Activated CD4-positive, alpha-beta T cell treated with anti-CD3 and anti-CD28 coated beads, Interleukin-2, amount 50 U/mL, for 16 hours (primary cell): ENCODE data around the gene AFP.
"Not testable (repeated sequence)": the region's sequence is repeated elsewhere in the genome, so short reads cannot be mapped to it uniquely, and the experiment has no call there.

Experiments
- DNase-seq: peaks from one replicate; pipeline ENCODE4 v3.0.0-alpha.2; 2020

Gene AFP

DNA sequence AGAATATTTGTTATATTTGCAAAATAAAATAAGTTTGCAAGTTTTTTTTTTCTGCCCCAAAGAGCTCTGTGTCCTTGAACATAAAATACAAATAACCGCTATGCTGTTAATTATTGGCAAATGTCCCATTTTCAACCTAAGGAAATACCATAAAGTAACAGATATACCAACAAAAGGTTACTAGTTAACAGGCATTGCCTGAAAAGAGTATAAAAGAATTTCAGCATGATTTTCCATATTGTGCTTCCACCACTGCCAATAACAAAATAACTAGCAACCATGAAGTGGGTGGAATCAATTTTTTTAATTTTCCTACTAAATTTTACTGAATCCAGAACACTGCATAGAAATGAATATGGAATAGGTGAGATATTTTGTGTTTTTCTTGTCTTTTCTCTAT, at the start of gene AFP:
AFP (plus strand) TSS at position 238 of the 400 bp plus-strand sequence; CDS start at position 280, 42 bp downstream.
- DNase-seq: no peak

DNA sequence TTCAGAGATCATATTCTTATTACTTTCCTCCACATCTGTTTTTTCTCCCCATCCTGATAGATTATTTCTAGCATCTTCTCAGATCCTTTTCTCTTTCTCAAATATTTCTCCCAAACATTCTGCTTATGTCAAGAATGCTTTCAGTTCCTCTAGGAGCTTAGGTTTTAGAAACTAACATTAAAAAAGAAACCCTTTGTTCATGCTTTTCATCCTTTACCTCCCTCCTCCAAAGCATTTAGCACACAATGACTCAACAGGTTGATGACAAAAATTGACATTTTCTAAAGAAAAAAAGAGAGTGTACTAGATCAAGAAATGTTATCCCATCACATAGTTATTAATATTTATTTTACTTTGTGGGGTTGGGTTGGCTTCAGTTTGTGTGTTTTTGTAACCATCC, 48.5 kb upstream of the AFP start:
- no peak for DNase-seq

DNA sequence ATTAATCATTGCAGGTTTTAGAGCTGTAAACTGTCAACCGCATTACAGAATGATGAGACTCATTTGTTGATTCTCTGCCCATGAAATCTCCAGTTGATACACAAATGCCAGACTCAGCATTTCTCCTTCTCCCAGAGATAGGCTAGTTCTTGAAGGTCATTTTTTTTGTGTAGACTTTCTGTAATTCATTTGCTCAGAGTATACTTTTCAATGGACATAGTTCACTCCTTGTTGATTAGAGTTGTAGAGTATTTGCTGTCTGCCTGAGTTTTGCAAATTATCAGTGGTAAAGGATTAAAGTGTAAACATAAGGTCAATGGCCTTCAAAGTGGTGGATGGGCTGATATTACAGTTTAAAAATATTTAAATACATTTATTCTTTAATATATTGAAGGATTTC, 47.1 kb upstream of the AFP start:
- DNase-seq: no peak

DNA sequence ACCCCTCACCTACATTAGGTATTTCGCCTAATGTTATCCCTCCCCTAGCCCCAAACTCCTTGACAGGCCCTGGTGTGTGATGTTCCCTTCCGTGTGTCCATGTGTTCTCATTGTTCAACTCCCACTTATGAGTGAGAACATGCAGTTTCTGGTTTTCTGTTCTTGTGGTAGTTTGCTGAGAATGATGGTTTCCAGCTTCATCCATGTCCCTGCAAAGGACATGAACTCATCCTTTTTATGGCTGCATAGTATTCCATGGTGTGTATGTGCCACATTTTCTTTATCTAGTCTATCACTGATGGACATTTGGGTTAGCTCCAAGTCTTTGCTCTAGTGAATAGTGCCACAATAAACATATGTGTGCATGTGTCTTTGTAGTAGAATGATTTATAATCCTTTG, 46.4 kb upstream of the AFP start:
- not testable (repeated sequence) for DNase-seq

DNA sequence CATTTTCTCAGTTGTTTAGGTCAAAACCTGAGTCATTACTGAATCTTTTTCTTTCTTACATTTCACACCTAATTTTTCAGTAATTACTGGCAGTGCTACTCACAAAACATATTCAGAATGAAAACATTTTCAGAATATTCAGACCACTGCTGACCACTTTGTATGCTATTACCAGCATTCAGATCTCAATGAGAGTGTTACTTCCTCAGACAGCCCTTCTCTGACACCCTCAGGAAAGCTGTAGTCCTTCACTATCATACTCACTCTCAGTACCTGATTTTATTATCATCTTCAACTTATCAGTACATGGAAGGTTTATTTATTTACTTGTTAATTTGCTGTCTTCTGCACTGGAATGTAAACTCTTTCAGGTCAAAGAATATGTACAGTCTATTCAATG, 44.2 kb upstream of the AFP start:
- no peak for DNase-seq

DNA sequence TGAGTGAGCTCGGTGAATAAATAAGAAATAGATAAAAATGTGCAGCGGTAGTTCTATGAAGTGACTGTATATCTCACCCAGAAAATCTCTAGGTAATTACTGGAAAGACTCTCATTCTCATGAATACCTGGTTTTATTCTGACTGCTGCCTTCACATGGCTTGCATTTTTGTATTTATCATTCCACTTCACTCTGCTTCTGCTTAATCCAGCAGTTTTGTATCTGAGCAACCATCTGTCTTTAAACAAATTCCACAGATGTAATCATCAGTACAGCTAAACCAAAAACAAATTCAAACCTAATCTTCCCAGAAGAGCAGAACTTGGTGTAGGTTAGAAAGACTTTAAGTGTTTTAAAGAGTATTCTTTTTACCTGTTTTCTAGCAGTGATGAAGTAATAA, 43.1 kb upstream of the AFP start:
- no peak for DNase-seq

DNA sequence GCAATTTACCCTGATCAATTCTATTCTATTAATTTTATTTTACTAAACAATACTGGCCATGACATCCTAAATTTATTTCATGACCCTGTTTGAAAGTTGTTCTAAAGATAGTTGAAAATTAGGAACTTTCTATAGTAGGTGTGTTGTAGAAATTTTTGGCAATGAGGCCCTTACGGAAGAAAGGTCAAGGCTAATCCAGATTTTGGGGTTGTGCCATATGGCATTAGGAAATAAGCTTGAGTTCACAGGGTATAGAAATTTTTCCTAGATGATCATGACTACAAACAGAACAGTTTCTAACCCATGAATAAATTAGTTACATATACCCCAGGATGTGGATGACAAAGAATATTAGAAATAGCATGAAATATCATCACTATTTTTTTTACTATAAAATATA, 39.7 kb upstream of the AFP start:
- DNase-seq: no peak

DNA sequence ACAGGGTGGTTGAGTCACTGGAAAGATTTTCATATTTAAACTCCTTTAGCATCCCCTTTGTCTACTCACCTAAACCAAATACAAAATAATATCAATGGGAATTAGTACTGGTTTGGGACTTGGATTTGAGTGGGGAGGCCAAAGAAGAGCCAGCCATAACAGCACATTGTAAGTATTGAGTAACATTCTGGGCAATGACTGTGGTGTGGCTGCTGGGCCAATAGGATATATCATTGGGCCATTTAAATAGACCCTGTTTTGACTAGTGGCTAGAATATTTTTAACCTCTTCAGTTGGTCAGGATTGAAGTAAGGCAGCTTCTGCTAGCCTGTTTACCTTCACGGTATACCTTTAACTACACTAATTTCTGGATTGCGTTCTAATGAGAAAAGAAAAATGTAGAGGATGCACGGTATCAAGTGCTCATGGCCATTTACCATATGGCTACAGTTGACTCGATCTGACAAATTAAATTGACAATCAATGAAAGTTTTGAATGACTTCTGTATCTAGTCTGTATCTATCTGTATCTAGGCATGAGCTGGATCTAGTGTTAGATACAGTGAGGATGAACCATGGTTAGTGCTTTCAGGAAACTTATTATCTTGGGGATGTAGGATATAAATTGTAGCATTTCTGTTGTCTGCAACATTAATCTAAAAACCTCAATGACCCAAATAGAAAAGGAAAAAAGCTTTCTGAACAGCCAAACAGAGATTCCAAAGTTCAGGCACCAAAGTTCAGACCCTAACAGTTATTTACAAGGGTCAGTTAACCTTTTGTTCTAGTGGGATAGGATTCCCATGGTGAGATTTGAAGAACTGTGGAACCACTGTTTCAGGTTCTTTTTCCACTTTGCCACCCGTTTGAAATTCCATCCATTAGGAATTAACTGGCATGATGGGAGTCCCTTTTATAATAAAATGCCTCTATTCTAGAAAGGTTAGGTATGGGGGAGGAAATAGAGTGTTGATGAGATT, 38.7 kb upstream of the AFP start:
- no peak for DNase-seq

DNA sequence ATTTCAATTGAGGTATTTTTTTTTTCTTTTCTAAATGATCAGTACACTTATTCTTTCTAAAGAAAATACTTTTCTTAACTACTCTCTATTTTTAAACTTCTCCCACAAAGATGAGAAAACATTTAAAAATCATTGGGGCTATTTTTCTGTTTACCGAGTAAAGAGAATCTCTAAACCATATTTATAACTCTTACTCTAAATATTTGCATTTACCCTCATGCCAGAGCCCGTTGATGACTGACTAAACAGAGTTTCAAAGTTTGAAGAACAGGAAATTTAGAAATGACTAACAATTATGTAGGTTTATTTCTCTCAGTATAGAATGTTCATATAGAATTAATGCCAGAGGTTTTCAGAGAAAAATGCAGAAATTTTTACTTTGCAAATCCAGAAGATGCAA, 34.6 kb upstream of the AFP start:
- DNase-seq: no peak

DNA sequence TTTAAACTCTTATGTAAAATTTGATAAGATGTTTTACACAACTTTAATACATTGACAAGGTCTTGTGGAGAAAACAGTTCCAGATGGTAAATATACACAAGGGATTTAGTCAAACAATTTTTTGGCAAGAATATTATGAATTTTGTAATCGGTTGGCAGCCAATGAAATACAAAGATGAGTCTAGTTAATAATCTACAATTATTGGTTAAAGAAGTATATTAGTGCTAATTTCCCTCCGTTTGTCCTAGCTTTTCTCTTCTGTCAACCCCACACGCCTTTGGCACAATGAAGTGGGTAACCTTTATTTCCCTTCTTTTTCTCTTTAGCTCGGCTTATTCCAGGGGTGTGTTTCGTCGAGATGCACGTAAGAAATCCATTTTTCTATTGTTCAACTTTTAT, 32.0 kb upstream of the AFP start, which contains the start of gene ALB:
ALB (plus strand) TSS at position 246 of the 400 bp plus-strand sequence; CDS start at position 287, 41 bp downstream.
- no peak for DNase-seq

DNA sequence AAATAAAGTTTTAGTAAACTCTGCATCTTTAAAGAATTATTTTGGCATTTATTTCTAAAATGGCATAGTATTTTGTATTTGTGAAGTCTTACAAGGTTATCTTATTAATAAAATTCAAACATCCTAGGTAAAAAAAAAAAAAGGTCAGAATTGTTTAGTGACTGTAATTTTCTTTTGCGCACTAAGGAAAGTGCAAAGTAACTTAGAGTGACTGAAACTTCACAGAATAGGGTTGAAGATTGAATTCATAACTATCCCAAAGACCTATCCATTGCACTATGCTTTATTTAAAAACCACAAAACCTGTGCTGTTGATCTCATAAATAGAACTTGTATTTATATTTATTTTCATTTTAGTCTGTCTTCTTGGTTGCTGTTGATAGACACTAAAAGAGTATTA, 31.6 kb upstream of the AFP start:
- no peak for DNase-seq

DNA sequence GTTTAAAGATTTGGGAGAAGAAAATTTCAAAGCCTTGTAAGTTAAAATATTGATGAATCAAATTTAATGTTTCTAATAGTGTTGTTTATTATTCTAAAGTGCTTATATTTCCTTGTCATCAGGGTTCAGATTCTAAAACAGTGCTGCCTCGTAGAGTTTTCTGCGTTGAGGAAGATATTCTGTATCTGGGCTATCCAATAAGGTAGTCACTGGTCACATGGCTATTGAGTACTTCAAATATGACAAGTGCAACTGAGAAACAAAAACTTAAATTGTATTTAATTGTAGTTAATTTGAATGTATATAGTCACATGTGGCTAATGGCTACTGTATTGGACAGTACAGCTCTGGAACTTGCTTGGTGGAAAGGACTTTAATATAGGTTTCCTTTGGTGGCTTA, 30.9 kb upstream of the AFP start:
- no peak for DNase-seq

DNA sequence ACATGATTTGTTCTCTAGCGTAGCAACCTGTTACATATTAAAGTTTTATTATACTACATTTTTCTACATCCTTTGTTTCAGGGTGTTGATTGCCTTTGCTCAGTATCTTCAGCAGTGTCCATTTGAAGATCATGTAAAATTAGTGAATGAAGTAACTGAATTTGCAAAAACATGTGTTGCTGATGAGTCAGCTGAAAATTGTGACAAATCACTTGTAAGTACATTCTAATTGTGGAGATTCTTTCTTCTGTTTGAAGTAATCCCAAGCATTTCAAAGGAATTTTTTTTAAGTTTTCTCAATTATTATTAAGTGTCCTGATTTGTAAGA, 29.5 kb upstream of the AFP start:
- DNase-seq: no peak

DNA sequence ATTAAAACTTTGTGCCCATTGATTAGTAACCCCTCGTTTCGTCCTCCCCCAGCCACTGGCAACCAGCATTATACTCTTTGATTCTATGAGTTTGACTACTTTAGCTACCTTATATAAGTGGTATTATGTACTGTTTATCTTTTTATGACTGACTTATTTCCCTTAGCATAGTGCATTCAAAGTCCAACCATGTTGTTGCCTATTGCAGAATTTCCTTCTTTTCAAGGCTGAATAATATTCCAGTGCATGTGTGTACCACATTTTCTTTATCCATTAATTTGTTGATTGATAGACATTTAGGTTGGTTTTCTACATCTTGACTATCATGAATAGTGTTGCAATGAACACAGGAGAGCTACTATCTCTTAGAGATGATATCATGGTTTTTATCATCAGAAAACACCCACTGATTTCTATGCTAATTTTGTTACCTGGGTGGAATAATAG, 28.8 kb upstream of the AFP start:
- no peak for DNase-seq

DNA sequence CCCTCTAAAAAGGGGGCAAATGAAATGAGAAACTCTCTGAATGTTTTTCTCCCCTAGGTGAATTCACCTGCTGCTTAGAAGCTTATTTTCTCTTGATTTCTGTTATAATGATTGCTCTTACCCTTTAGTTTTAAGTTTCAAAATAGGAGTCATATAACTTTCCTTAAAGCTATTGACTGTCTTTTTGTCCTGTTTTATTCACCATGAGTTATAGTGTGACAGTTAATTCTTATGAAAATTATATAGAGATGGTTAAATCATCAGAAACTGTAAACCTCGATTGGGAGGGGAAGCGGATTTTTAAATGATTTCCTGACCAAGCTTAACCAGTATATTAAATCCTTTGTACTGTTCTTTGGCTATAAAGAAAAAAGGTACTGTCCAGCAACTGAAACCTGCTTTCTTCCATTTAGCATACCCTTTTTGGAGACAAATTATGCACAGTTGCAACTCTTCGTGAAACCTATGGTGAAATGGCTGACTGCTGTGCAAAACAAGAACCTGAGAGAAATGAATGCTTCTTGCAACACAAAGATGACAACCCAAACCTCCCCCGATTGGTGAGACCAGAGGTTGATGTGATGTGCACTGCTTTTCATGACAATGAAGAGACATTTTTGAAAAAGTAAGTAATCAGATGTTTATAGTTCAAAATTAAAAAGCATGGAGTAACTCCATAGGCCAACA, 27.7 kb upstream of the AFP start:
- DNase-seq: no peak

DNA sequence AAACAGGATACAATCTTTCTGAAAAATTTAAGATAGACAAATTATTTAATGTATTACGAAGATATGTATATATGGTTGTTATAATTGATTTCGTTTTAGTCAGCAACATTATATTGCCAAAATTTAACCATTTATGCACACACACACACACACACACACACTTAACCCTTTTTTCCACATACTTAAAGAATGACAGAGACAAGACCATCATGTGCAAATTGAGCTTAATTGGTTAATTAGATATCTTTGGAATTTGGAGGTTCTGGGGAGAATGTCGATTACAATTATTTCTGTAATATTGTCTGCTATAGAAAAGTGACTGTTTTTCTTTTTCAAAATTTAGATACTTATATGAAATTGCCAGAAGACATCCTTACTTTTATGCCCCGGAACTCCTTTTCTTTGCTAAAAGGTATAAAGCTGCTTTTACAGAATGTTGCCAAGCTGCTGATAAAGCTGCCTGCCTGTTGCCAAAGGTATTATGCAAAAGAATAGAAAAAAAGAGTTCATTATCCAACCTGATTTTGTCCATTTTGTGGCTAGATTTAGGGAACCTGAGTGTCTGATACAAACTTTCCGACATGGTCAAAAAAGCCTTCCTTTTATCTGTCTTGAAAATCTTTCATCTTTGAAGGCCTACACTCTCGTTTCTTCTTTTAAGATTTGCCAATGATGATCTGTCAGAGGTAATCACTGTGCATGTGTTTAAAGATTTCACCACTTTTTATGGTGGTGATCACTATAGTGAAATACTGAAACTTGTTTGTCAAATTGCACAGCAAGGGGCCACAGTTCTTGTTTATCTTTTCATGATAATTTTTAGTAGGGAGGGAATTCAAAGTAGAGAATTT, 26.8 kb upstream of the AFP start:
- DNase-seq: no peak

DNA sequence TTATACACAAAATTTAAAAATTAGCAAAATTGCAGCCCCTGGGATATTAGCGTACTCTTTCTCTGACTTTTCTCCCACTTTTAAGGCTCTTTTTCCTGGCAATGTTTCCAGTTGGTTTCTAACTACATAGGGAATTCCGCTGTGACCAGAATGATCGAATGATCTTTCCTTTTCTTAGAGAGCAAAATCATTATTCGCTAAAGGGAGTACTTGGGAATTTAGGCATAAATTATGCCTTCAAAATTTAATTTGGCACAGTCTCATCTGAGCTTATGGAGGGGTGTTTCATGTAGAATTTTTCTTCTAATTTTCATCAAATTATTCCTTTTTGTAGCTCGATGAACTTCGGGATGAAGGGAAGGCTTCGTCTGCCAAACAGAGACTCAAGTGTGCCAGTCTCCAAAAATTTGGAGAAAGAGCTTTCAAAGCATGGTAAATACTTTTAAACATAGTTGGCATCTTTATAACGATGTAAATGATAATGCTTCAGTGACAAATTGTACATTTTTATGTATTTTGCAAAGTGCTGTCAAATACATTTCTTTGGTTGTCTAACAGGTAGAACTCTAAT, 26.0 kb upstream of the AFP start:
- no peak for DNase-seq

DNA sequence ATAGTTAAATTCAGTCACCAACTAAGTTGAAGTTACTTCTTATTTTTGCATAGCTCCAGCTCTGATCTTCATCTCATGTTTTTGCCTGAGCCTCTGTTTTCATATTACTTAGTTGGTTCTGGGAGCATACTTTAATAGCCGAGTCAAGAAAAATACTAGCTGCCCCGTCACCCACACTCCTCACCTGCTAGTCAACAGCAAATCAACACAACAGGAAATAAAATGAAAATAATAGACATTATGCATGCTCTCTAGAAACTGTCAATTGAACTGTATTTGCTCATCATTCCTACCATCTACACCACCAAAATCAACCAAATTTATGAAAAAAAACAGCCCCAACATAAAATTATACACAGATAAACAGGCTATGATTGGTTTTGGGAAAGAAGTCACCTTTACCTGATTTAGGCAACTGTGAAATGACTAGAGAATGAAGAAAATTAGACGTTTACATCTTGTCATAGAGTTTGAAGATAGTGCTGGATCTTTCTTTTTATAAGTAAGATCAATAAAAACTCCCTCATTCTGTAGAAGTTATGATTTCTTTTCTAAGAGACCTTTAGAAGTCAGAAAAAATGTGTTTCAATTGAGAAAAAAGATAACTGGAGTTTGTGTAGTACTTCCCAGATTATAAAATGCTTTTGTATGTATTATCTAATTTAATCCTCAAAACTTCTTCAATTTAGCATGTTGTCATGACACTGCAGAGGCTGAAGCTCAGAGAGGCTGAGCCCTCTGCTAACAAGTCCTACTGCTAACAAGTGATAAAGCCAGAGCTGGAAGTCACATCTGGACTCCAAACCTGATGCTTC, 24.9 kb upstream of the AFP start:
- no peak for DNase-seq

DNA sequence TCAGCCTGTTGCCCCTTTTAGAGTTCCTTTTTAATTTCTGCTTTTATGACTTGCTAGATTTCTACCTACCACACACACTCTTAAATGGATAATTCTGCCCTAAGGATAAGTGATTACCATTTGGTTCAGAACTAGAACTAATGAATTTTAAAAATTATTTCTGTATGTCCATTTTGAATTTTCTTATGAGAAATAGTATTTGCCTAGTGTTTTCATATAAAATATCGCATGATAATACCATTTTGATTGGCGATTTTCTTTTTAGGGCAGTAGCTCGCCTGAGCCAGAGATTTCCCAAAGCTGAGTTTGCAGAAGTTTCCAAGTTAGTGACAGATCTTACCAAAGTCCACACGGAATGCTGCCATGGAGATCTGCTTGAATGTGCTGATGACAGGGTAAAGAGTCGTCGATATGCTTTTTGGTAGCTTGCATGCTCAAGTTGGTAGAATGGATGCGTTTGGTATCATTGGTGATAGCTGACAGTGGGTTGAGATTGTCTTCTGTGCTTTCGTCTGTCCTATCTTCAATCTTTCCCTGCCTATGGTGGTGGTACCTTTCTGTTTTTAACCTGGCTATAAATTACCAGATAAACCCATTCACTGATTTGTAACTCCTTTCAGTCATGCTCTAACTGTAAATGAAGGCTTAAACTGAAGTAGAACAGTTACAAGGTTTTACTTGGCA, 24.1 kb upstream of the AFP start:
- DNase-seq: no peak

DNA sequence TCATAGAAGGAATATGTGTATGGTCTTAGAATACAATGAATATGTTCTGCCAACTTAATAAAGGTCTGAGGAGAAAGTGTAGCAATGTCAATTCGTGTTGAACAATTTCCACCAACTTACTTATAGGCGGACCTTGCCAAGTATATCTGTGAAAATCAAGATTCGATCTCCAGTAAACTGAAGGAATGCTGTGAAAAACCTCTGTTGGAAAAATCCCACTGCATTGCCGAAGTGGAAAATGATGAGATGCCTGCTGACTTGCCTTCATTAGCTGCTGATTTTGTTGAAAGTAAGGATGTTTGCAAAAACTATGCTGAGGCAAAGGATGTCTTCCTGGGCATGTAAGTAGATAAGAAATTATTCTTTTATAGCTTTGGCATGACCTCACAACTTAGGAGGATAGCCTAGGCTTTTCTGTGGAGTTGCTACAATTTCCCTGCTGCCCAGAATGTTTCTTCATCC, 22.7 kb upstream of the AFP start:
- no peak for DNase-seq

DNA sequence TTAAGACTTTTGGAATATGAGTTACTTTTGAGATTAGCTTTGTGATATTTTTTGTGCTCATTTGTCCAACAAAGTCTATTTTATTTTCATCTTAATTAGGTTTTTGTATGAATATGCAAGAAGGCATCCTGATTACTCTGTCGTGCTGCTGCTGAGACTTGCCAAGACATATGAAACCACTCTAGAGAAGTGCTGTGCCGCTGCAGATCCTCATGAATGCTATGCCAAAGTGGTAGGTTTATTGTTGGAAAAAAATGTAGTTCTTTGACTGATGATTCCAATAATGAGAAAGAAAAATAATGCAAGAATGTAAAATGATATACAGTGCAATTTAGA, 21.1 kb upstream of the AFP start:
- no peak for DNase-seq
